GM21576 (cell line): Measurements from ENCODE around the gene AADACL3.

Experiments
- ATAC-seq: cut with Tn5 transposase; IDR thresholded peaks from one replicate; pipeline ENCODE4 v1.9.1; 2021; ENCODE audit warnings: mild to moderate bottlenecking, moderate library complexity; ENCODE audit not compliant: unreplicated experiment

Gene AADACL3

DNA sequence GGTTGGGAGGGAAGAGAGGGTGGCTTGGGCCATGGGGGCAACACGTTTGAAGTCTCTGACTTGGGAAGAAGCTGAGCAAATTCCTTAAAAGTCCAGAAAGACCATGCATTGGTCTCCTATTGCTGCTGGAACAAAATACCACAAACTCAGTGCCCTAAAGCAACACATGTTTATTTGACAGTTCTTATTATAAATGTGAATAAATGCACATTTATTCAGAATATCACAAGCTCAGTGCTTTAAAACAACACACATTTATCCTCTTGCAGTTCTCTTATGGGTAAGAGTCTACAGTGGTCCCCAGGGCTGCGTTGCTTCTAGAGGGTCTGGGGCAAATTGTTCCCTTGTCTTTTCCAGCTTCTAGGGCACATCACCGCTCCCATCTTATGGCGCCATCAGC lies 47.6 kb downstream of the AADACL3 start:
- no peak for ATAC-seq

DNA sequence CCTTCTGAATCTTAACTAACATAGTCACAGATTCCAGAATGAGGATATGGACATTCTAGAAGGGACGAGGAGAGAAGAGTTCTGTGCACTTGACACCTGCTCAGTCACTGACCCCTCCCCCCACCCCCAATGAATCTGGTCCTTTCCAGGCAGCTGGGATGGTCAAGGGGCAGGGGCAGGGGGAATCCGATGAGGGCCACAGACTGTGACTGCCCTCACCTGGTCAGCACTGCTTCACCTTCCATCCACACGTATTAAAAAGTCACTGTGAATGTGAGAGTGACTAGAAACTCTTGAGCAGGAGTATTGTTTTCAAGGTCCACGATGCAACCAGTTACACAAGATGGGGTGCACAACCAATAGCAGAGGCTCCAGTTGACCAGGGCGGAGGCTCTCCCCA lies 48.1 kb downstream of the AADACL3 start:
- ATAC-seq: no peak

DNA sequence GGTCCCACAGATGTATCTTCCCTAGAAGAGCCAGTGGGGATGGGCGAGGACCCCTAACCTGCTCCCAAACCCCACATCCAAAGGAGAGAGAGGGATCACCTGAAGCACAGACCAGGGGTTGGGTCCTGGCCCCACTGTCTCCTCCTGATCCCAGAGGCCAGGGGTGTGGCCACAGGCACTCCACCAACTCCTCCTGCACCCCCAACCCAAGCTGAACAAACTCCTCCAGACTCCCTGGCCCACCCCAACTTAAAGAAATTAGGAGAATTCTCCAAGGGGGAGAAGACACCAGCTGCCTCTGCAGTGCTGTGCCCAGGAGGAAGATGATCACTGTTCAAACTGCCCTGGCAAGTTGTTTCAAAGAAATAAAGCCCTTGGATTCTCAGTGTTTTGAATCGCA lies 53.1 kb downstream of the AADACL3 start:
- no peak for ATAC-seq

DNA sequence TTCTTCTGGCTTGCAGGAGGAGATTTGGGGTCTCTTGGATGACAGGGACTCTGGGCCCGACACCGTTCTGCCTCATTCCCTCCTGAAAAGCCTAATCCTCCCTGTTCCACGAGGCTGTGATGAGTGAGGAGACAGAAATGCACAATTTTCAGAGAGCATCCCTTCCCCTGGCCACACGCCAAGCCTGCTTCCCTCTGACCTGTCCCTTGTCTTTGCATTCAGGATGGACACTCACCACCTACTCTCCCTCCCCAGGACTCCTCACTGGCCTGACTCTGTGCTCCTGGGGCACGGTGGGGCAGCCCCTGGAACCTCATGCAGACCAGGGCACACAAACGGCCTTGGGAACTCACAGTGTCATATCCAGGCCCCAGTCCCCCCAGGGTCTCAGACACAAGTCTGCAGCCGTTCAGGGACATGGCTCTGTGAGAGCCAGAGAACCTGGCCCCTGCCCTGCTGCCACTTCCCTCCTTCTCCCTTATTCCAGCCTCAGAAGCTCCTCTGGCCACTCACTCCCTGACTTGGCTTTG lies 54.1 kb downstream of the AADACL3 start:
- no peak for ATAC-seq

DNA sequence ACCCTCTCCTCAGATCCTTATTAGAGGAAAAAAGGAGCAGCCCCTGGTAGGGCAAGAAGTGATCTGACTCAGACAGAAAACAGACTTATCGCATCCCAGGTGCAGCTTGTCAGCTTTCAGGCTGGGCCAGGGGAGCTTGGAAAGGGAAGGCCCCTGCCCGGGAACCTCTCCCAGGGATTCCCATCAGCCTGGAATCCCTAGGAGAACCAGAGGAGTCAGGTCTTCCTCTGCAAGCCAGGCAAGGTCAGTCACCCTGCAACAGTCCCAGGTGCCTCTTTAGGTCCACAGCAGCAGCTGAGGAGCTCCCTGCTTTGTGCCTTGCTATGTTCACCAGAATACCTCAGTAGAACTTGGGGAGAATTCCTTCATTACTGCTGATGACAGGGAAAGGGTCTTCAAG lies 54.7 kb downstream of the AADACL3 start:
- ATAC-seq: no peak

DNA sequence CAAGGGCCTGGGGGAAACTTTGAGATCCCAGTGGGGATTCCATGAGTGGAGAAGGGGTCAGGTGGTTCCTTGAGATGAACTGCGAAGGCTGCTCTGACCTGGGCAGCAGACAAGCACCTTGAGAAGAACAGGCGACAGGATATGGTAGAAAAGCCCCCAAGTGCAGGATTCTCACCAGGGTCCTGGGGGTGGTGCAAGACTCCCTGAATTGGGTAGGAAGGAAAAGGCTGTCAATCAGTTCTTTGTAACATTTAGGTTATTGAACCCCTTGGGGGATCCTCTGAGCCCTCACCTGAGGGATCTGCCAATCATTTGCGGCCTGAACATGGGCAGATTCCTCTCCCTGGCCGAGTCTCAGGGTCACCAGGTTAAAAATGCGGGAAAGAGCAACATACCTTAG lies 55.3 kb downstream of the AADACL3 start:
- ATAC-seq: no peak

DNA sequence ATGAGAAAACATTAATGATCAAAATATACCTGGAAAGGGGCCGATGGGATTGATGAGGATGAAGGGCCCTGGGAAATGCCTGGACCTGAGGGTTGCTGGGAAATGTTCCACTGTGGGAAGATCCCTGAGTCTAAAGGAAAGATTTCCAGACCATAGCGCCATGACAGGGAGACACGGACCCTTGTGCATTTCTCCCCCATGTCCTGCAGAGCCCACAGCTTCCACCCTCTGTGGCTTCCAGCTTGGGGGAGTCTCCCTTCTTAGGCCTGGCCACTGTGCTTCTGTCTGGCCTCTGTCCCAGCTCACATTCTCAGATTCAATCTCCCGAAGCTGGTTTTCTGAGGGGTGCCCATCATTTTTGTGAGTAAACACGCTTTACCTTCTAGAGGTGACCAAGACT lies 56.6 kb downstream of the AADACL3 start:
- ATAC-seq: no peak

DNA sequence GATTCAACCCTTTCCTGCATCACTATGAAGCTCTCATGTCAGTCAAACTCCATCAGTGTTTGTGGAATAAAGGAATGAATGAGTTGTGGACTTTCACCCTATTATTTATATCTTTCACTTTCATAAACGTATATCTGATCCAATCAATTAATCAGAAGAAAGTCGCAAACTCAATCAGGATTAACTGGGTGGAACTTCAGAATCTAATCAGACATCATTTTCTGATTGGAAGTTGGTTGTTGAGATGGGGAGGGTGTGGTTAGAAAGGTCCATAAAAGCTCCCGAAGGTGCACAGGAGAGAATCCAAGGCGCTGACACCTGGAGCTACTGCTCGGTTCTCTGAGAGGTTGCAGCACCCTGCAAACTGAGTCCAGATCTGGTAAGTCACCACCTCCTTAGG lies 57.5 kb downstream of the AADACL3 start, which contains the start of gene PRAMEF12:
Gene PRAMEF12 (plus strand): TSS at position 301 of the 400 bp plus-strand sequence. CDS start 1,130 bp downstream, outside the sequence.
- no peak for ATAC-seq

DNA sequence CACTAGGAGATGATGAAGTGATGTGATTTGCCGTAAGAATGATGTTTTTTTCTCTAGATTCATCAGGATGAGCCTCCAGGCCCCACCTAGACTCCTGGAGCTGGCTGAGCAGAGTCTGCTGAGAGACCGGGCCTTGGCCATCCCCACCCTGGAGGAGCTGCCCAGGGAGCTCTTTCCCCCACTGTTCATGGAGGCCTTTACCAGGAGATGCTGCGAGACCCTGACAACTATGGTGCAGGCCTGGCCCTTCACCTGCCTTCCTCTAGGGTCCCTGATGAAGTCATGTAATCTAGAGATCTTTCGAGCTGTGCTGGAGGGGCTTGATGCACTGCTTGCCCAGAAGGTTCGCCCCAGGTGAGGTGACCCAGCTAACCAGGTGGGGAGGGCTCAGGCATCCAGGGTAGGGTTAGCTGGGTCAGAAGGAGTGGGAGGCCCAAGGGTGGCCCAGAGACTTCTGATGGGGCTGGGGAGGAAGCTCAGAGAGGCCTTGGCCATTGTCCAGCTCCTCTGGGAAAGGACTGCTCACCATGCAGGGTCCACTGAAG lies 59.0 kb downstream of the AADACL3 start:
- ATAC-seq: no peak

DNA sequence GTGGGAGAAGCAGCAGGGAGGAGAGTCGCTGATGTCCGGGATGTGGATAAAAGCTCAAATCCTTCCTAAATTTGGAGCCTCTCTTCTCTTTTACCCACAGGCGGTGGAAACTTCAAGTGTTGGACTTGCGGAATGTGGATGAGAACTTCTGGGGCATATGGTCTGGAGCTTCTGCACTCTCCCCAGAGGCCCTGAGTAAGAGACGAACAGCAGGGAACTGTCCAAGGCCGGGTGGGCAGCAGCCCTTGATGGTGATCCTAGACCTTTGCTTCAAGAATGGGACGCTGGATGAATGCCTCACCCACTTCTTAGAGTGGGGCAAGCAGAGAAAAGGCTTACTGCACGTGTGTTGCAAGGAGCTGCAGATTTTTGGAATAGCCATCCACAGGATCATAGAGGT lies 59.5 kb downstream of the AADACL3 start:
- no peak for ATAC-seq

DNA sequence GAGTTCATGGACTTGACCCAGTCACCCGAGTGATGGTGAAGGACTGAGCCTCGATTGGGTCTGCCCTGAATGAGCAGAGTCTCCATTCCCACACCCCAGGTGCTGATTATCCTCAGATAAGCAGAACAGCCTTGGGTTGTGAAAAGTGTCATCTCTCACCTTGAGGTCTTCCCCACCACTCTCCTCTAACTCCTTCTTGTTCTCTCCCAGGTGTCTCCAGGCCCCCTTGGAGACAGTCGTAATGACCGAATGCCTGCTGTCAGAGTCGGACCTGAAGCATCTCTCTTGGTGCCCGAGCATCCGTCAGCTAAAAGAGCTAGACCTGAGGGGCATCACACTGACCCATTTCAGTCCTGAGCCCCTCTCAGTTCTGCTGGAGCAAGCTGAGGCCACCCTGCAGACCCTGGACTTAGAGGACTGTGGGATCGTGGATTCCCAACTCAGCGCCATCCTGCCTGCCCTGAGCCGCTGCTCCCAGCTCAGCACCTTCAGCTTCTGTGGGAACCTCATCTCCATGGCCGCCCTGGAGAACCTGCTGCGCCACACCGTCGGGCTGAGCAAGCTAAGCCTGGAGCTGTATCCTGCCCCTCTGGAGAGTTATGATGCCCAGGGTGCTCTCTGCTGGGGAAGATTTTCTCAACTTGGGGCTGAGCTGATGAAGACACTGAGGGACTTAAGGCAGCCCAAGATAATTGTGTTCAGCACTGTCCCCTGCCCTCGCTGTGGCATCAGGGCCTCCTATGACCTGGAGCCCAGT lies 61.1 kb downstream of the AADACL3 start:
- no peak for ATAC-seq
